A549 (cell line): ENCODE data around the gene UGT3A2.
"Not testable (repeated sequence)": the region's sequence is repeated elsewhere in the genome, so short reads cannot be mapped to it uniquely, and the experiment has no call there.

Experiments used
- CTCF ChIP-seq: fragments of >200 bp; sonication (Bioruptor Twin); formaldehyde crosslinking; IDR thresholded peaks from 3 replicates; pipeline ENCODE4 v1.5.1; 2016
- USF2 ChIP-seq: fragments of 450-650 bp; IDR thresholded peaks from 2 replicates; pipeline ENCODE4 v1.6.1; 2014; ENCODE audit warnings: antibody characterized with exemption
- ZC3H11A ChIP-seq: fragments of 450-650 bp; IDR thresholded peaks from 2 replicates; pipeline ENCODE4 v1.6.1; 2014; ENCODE audit warnings: antibody characterized with exemption, mild to moderate bottlenecking

- not testable (repeated sequence) for TF ChIP-seq USF2, CTCF
- peak; percentile 73 for TF ChIP-seq ZC3H11A
Observed at GRCh38 chr5:36019584-36019983, 47.1 kb downstream of the UGT3A2 start.
